Colon (tissue), 2 donors: ENCODE measurements around the gene NT5C2.
"Not testable (repeated sequence)": the region's sequence is repeated elsewhere in the genome, so short reads cannot be mapped to it uniquely, and the experiment has no call there.

Experiments
- FAIRE-seq: peaks from 2 replicates; lab custom pipeline; 2012; peaks lifted over from hg19 to GRCh38; lab: Jason Lieb, UNC
- donor health status: control.
- donor health status: control.

NT5C2 gene

DNA sequence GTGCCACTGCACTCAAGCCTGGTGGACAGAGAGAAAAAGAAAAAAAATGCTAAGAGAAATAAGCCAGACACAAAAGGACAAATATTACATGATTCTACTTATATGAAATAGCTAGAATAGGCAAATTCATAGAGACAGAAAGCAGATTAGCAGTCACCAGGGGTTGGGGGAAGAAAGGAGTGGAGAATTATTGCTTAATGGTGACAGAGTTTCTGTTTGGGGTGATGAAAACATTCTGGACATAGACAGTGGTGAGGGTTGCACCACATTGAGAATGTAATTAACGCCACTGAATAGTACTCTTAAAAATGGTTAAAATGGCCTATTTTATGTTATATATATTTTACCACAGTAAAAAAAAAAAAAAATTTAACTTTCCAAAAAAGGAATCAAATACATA lies 6.4 kb upstream of the NT5C2 start:
- no peak for FAIRE-seq

DNA sequence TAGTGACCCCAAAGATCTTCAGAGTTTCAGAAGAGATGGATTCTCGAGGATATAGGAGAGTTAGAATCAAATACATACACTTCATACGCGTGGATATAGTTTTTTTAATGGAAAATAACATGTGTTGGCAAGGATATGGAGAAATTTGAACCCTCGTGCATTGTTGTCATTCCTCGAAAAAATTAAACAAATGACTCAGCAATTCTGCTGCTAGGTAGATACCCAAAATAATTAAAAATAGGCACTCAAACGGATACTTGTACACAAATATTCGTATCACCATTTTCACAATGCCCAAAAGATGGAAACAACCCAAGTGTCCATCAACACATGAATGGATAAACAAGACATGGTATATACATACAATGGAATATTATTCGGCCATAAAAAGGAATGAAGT lies 5.6 kb upstream of the NT5C2 start:
- no peak for FAIRE-seq

DNA sequence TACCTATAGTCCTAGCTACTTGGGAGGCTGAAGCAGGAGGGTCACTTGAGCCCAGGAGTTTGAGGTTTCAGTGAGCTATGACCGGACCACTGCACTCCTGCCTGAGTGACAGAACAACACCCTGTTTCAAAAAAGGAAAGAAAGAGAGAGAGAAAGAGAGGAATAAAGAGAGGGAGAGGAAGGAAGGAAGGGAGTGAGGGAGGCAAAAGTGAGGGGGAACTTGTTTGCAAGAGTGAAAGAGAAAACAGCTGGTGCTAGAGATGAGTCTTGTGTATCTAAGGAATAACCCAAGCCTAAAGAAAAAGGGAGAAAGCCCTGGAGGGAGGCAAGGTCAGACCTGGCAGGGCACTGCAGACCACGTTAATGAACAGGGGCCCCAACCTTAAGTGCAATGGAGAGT lies 4.8 kb upstream of the NT5C2 start:
- FAIRE-seq = no peak

DNA sequence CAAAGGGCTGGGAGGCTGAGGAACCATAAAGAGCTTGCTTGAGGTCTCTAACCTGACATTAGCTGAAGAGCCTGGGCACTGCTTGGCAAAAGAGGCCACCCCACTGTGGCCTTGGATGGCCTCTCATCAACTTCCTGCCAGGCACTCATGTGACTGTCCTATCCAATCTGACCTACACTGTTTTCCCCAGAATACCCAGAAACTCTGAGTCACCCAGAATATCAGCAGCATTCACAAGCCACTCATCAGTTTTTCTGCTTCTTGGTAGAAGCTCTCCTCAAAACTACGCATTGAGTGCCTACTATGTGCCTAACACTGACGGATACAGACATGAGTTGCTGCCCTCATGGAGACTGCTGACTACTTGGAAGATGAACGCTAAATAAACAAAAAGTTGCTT lies 4.1 kb upstream of the NT5C2 start:
- FAIRE-seq = no peak

DNA sequence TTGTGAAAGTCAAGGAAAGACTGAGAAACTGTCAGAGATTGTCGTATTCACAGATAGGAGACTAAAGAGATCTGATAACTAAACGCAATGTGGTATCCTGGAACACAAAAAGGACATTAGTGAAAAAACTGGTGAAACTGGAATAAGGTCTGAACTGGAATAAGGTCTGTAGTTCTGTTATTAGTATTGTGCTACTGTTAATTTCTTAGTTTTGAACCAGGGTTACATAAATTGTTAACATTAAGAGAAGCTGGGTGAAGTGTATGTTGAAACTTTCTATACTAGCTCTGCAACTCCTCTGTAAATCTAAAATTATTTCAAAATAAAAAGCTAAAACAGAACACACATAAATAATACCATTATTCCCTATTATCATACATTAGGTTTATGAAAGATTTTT lies 3.4 kb upstream of the NT5C2 start:
- no peak for FAIRE-seq

DNA sequence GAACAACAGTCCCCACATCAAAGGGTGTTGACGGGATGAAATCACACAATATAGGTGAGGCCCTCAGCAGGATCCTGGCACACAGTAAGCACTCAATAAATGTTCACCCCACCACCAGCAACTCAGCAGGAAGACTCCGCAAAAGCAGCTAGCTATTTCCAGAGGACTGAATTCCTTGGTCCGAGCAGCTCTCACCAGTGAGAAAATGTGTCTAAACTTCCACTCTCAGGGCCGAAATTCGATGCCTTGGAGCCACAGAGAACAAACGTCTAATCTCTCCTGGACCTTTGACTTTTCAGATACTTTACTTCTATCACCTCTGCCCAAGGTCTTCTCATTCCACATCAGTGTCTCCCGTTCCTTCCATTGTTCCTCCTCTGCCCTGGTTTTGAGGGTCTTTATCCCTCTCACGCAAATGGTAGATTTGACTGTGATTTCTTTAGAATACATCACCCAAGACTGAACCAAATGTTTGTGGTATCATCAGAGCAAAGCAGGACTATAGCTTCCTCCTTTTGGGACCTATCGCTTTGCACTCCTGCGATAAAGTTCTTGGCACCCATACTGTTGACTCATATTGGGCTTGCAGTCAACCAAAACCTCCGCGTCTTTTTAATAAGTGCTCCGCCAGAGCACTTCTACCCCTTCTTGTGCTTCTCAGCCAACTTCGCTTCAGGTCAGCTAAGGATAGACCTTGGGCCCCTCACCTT lies 903 bp upstream of the NT5C2 start:
- FAIRE-seq = no peak

DNA sequence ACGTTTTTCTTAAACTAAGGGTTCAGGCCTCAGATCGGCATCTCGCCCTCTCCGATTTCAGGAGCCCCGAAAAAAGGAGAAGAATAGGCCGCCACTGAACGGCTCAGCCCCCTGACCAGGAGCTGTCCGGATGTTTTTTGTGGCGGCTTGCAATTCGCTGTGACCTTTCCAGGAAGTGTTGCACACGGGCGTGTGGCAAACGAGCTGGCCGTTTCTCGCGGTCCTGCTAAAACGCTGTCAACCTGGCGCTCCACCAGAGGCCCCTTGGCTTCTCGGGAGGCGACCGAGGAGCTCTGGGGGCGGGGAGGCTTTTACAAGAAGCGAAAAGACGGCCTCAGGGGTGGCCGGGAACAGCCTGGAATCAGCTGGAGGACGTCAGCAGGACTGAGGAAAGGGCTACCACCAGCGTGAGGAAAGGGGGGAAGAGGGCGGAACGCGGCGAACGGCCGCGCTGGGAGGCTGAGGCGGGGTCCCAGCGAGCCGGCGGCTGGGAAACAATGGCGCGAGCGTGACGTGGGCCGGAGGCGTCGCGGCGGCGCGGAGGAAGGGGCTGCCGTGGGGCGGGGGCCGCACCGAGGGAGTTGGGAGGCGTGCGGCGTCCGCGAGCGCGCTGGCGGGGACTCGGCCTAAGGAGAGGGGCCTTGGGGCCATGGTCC lies 493 bp downstream of the NT5C2 start:
- FAIRE-seq = no peak

DNA sequence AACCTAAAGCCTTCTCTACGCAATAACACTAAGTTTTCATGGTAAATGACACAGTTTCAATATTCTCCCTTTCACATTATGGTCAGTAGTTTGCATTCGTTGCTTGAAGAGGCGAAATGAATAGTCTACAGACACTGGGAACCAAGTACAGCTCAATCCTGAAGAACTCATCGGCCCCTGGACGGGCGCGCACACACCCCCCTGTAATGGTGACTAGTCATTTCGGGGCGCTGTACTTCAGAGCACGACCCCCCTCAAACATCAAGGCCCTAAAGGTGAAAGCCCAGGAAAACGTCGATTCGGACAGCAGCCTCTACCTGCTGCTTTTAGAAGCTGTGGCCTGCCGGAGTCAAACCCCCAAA lies 1.0 kb downstream of the NT5C2 start:
- FAIRE-seq = no peak

DNA sequence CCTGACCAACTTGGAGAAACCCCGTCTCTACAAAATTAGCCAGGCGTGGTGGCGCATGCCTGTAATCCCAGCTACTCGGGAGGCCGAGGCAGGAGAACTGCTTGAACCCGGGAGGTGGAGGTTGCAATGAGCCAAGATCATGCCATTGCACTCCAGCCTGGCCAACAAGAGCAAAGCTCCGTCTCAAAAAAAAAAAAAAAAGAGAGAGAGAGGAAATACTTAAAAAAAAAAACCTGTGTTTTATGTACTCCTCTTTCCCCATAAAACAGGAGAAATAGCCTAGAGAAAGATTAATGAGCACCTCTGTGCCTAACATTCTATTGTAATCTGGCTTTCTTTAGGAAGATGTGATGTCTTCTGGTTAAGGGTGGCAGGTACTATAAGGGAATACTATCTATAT lies 1.9 kb downstream of the NT5C2 start:
- FAIRE-seq = not testable (repeated sequence)

DNA sequence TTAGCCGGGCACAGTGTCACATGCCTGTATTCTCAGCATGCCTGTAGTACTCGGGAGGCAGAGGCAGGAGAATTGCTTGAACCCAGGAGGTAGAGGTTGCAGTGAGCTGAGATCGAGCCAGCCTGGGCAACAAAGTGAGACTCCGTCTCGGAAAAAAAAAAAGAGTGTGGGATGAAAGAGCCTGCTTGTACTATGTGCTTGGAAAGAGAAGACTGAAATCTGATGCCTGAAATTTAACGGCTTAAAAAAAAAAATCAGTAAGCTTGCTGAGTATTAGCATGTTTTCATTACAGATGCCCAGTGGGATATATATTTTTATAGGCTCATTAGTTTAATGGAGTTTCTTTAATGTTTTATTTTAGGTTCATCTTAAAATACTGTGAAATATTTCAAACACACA lies 4.2 kb downstream of the NT5C2 start:
- FAIRE-seq = no peak

DNA sequence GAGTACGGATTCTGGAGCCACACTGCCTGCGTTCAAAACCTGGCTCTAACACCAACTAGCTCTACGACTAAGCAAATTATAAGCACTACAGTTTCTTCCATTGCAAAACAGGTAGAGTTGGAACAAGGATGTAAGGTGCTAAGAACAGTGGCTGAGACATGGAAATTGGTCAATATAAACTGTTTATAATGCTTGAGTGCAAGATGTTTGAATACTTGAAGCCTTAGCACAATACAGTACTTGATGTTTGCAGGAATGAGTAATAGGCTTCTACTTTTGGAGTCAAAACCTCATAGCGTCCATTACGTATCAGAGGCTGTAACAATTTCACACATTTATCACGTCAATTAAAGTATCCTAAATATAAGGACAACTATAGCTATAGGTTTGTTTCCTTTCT lies 6.9 kb downstream of the NT5C2 start:
- no peak for FAIRE-seq

DNA sequence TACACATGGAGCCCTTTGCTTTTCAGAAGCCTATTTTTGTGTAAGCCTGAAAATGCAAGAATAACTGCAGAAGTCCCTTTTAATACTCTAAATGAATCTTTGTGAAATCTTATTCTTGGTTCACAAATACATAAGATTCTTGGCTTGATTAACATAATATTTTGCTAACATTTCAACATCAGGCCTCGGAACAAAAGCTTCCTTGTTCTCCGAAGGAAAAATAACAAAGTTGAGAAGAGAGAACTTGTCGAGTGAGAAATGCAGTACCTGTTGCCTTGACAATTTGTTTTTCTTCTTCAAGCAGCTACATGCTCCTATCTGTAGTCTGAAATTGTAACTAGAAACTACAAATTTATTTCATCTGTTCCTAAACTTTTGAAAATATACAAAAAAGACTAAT lies 8.5 kb downstream of the NT5C2 start:
- no peak for FAIRE-seq

DNA sequence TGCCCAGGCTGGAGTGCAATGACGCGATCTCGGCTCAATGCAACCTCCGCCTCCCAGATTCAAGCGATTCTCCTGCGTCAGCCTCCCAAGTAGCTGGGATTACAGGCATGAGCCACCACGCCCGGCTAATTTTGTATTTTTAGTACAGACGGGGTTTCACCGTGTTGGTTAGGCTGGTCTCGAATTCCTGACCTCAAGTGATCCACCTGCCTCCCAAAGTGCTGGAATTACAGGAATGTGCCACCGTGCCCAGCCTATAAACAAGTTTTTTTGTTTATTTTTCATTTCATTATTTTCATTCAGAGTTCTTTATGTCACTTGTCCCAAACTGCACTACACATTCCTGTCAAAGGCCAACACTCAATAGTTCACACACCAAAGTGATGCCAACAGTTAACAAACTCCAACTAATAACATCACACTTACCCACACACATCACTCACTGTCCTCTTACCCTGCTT lies 9.1 kb downstream of the NT5C2 start:
- FAIRE-seq = not testable (repeated sequence)

DNA sequence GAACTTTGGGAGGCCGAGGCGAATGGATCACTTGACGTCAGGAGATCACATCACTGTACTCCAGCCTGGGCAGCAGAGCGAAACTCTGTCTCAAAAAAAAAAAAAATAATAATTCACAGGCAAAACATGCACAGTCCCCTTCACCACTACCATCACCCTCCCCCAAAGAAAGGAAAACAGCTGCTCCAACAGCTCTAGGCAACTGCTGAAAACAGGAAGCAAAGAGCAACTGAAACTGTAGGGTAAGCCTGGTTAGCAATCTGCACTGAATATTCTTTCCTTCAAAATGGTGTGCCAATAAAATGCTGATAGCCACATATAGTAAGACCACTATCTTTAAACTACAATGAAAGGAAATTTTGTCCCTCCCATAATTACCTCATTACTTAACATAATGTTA lies 11.8 kb downstream of the NT5C2 start:
- FAIRE-seq = no peak

DNA sequence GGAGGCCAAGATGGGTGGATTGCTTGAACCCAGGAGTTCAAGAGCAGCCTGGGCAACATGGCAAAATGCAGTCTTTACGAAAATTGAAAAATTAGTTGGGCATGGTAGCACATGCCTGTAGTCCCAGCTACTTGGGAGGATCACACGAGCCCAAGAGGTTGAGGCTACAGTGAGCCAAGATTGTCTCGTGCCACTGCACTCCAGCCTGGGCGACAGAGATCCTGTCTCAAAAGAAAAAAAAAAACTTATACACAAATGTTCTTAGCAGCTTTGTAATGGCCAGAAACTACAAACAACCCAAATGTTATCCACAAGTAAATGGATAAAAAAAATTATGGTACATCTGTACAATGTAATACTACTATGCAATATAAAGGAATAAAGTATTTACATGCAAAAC lies 12.6 kb downstream of the NT5C2 start:
- no peak for FAIRE-seq

DNA sequence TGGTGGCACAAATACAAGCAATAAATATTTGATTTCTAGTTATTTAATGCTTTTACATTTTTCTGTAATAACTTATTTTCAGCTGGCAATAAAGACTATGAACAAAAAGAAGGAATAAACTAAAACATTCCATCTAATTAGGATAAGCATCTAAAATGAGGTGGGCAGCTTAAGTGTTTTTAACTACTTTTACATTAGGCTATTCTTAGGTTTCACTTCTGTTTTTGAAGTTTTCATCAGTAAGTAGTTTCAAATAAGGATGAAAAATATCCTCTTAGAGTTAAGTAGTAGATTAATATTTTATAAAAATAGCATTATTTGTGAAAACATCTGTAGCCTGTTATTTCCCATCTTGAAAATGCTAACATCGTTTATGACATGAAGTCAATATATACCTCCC lies 15.9 kb downstream of the NT5C2 start:
- FAIRE-seq = no peak

DNA sequence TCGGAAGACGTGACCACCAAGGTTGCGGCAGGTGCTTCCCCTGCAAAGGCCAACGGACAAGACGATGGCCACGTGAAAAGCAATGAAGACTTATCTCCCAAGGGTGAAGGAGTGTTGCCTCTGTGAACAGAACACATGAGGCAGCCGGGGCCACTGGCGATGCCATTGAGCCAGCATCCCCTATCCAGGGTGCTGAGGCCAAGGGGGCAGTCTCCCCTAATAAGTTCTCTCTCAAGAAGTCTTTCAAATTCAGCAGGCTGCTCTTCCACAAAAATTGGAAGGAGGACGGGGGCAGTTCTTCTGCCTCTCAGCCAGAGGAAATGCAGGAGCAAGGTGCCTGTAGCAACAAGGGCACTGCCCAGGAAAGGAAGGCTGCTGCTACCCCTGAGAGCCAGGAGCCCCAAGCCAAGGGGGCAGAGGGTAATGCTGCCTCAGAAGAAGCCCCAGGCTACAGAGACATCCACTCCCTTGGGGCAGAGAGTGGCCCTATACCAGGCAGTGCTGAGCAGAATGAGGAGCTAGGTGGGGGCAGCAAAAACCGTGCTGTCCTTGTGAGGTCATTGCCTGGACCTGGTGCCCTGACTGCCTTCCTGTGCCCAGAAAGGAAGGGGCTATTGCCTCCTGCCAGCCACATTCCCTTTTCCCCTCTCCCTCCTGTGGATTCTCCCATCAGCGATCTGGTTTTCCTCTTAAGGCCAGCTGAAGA lies 17.3 kb downstream of the NT5C2 start:
- FAIRE-seq = no peak

DNA sequence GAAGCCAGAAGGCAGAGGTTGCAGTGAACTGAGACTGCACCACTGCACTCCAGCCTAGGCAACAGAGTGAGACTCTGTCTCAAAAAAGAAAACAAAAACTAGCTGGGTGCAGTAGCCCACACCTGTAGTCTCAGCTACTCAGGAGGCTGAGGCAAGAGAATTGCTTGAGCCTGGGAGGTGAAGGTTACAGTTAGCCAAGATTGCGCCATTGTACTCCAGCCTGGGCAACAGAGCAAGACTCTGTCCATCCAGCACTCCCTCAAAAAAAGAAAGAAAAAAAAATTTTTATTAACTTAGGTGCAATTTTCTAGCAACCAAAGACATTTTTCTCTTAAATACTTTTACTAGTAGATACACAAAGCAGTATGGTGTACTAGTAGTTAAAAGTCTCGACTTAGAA lies 18.7 kb downstream of the NT5C2 start:
- FAIRE-seq = not testable (repeated sequence)

DNA sequence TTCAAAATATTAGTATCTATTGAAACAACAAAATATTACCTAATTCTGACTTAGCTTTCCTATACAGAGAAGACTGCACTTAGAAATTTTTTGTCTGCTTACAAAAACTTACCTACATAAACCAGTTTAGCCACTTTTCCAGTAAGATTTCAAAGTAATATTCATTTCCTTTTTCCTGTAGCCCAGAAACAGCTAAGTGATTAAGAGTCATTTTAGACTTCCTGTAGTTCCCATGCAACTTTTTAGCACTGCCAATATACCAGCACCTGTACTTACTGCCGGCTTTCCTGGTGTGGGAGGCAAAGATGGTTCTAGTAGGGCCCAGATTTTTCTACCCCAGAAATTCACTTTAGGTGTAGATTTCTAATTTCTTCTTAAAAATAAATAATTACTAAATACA lies 21.8 kb downstream of the NT5C2 start:
- FAIRE-seq = no peak

DNA sequence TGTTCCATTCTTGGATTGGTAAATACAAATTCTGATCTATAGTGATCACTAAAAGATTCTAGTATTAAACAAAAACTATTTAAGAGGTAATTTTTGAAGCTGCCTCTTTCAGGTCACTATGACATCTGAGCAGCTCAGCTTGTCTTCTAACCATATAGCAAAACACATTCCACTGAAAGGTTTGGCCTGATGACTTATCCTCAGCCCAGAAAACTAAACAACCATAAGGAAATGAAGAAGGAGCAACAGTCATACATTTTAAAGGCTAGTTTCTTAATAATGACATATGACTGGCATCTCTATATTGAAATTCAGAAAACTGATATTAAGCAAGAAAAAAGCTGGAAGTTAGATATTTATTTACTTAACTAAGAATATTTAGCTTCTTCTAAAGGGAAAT lies 24.6 kb downstream of the NT5C2 start:
- peak; percentile 38 for FAIRE-seq

DNA sequence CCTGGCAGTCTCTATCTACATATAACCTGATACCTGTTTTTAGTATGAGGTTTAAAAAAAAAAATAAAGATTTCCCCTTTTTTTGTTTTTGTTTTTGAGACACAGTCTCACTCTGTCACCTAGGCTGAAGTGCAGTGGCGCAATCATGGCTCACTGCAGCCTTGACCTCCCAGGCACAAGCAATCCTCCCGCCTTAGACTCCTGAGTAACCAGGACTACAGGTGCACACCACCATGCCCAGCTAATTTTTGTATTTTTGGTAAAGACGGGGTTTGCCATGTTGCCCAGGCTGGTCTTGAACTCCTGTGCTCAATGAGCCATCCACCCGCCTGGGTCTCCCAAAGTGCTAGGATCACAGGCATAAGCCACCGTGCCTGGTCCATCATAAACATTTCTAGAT lies 25.5 kb downstream of the NT5C2 start:
- not testable (repeated sequence) for FAIRE-seq

DNA sequence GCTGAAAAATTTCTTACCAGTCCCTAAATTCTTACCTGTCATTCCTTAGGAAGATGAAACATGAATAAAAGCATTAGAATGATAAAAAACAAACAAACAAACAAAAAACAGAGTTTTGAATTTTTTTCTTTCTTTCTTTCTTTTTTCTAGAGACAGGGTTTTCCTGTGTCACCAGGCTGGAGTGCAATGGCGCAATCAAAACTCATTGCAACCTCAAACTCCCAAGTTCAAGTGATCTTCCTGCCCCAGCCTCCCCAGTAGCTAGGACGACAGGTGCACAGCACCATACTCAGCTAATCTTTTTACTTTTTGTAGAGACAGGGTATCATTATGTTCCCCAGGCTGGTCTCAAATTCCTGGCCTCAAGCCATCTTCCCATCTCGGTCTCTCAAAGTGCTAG lies 26.5 kb downstream of the NT5C2 start:
- FAIRE-seq = no peak

DNA sequence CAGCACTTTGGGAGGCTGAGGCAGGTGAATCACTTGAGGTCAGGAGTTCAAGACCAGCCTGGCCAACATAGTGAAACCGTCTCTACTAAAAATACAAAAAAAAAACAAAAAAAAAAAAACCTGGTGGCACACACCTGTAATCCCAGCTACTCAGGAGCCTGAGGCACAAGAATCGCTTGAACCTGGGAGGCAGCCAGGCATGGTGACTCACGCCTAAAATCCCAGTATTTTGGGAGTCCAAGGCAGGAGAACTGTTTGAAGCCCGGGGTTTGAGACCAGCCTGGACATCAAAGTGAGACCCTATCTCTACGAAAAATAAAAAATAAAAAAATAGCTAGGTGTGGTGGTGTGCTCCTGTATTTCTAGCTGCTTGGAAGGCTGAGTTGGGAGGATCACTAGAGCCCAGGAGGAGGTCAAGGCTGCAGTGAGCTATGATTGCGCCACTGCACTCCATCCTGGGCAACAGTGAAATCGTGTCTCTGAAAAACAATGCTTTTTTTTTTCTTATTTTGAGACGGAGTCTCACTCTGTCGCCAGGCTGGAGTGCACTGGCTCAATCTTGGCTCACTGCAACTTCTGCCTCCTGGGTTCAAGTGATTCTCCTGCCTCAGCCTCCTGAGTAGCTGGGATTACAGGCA lies 29.2 kb downstream of the NT5C2 start:
- not testable (repeated sequence) for FAIRE-seq
